SK-N-SH (cell line): ENCODE results near the gene CDK14.

Experiments used
- CTCF ChIP-seq: fragments of 200-600 bp; sonication (generic); IDR thresholded peaks from 2 replicates; pipeline ENCODE4 v1.6.1; 2017; ENCODE audit warnings: antibody characterized with exemption, mild to moderate bottlenecking, moderate library complexity
- FOXM1 ChIP-seq: IDR thresholded peaks from 2 replicates; pipeline ENCODE4 v1.4.0; 2012; ENCODE audit warnings: low read depth, mild to moderate bottlenecking
- JUND ChIP-seq: IDR thresholded peaks from 2 replicates; pipeline ENCODE4 v1.4.0; 2012
- NFIC ChIP-seq: IDR thresholded peaks from 2 replicates; pipeline ENCODE4 v1.4.0; 2012; ENCODE audit warnings: borderline replicate concordance
- NRF1 ChIP-seq: IDR thresholded peaks from 2 replicates; pipeline ENCODE4 v1.6.1; 2012; ENCODE audit warnings: low read depth, mild to moderate bottlenecking, low read length
- POLR2AphosphoS5 ChIP-seq: IDR thresholded peaks from 2 replicates; pipeline ENCODE4 v1.6.1; 2012; ENCODE audit warnings: low read depth, low read length
- RFX5 ChIP-seq: IDR thresholded peaks from 2 replicates; pipeline ENCODE4 v1.6.1; 2012; ENCODE audit warnings: mild to moderate bottlenecking, improper control_type of control experiment, low read length
- SMC3 ChIP-seq: IDR thresholded peaks from 2 replicates; pipeline ENCODE4 v1.6.1; 2012; ENCODE audit warnings: low read depth, low read length, improper control_type of control experiment
- USF2 ChIP-seq: fragments of 150-350 bp; IDR thresholded peaks from 2 replicates; pipeline ENCODE4 v1.6.1; 2017; ENCODE audit warnings: antibody characterized with exemption, low read length, low read depth, borderline replicate concordance
- YY1 ChIP-seq: IDR thresholded peaks from 2 replicates; pipeline ENCODE4 v1.4.0; 2012; ENCODE audit warnings: low read depth, mild to moderate bottlenecking
- TF ChIP-seq, protein P1 (sequence below): IDR thresholded peaks from 2 replicates; pipeline ENCODE4 v1.4.0; 2012; ENCODE audit warnings: low read depth, borderline replicate concordance

DNA sequence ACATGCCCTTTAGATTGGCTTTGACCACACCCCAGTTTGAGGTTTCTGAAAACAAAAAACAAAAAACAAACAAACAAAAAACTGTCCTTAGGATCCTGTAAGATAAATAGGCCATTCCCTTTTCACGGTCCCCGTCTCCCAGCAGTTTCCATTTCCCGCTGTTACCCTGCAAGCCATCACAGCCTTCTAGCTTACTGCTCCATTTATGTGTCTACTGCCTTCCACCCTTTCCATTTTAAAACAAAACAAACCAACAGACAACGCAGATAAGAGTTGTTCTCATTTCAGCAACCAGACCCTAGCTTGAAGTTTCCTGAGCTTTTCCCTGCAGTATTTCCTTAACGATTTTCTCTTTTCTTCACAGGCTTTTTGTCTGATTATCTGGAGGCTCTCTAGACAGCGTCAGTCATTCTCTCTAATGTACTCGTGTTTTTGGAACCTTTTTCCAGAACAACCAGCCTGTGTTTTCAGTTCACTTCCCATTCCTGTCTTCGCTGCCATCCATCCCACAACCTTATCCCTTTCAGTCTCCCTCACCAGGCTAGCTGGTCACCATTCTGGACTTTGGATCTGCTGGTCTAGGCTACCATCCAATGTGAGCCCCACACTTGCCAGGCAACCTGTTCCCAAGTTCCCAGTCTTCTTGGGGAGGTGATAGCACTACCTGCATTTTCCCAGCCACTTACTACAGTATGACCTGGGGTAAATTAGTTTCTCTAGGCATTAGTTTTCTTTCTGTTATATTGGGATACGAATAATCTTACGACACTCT lies 350.8 kb downstream of the CDK14 start:
- TF ChIP-seq JUND: no peak
- TF ChIP-seq, protein P1, sequence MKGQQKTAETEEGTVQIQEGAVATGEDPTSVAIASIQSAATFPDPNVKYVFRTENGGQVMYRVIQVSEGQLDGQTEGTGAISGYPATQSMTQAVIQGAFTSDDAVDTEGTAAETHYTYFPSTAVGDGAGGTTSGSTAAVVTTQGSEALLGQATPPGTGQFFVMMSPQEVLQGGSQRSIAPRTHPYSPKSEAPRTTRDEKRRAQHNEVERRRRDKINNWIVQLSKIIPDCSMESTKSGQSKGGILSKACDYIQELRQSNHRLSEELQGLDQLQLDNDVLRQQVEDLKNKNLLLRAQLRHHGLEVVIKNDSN: no peak
- TF ChIP-seq CTCF: no peak
- no peak for TF ChIP-seq NFIC
- TF ChIP-seq YY1: no peak
- no peak for TF ChIP-seq POLR2AphosphoS5
- TF ChIP-seq USF2: no peak
- no peak for TF ChIP-seq SMC3
- TF ChIP-seq NRF1: no peak
- TF ChIP-seq RFX5: no peak
- TF ChIP-seq FOXM1: no peak
